NCI-H1105 (cell line): Measurements from ENCODE around the gene SCNN1A.
"Not testable (repeated sequence)": the region's sequence is repeated elsewhere in the genome, so short reads cannot be mapped to it uniquely, and the experiment has no call there.

Source experiments
- DNase-seq: peaks from one replicate; lab custom pipeline; 2025; lab: John Stamatoyannopoulos, UW

Gene SCNN1A

DNA sequence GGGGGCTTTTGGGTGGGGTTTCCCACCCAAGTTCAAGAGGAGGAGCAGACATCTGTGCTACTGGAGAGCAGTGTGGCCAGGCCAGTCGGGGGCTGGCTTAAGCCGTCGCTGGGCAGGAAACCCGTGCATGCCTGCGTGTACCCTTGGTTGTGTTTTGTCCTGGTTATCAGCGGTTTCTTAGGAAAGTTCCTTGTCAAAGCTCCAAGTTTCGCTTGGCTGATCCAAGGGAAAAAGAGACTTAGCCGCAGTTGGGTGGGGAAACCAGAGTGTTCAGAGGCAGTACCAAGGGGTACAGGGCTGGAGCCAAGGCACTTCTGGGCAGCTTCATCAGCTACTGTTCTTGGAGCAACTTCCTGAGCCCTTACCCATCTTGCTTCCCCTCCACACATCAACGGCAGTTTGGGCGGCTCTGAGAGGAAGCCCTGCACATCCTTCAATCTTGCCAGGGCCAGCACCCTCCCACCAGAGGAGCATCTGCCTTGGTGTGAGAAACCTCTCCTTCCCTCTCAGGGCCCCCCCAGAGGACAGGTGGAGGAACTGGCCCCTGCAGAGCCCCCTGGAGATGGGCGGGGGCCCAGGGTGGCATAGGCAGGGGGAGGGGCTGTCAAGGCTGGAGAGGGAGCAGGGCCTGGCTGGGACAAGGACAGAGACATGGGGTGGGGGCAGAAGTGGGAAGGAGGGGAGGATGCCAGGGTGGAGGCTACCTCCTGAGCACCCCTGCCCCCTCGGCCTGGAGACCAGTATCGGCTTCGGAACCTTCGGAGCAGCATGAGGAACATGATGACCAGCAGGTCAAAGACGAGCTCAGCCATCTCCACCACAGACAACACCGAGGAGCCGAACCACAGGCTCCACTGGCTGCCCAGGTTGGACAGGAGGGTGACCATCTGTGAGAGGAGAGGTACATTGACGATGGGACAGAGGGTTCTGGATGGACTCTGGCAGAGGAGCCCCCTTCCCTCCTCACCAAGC lies 27.7 kb downstream of the SCNN1A start:
- no peak for DNase-seq

DNA sequence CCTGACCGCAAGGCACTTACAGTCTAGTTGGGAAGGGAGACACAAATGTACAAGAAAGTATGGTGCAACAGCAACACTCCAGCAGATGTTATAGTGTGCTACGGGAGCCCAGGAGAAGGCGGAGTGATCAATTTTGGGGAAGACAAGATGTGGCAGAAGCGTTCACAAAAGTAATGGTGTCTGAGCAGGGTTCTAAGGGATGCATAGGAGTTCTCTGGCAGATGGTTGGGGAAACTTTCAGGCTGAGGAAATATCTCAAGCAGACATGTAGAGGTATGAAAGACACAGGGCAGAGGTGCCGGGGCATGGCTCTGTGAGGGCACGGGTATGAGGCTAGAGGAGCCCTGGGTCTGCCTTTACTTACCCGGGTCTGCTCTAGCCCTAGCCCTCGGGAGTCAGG lies 28.4 kb downstream of the SCNN1A start:
- DNase-seq: no peak

DNA sequence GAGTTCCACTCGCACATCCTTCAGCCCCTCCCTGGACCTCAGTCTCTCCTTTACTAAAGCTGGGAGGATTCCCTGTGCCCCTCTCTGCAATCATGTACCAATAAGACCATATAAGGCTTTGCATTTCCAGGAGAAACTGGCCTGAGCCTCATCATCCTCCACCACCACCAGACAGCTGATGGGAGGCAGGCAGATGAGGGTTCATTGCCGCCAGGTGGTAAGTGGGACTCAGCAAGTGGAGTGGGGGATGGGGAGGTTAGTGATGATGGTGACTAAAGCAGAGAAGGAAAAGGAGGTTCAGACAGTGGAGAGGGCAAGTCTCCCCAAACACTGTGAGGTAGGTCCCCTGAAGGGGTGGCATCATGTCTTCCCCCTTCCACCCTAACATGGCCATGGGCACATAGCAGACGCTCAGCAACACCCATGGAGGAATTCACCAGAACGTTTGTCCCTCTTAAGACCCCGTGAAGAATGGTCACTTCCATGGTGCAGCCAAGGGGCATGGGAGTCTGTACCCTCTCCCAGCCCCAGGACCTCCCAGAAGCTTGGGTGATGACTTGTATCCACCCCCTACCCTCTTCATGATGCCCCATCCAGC lies 29.0 kb downstream of the SCNN1A start:
- DNase-seq: no peak

DNA sequence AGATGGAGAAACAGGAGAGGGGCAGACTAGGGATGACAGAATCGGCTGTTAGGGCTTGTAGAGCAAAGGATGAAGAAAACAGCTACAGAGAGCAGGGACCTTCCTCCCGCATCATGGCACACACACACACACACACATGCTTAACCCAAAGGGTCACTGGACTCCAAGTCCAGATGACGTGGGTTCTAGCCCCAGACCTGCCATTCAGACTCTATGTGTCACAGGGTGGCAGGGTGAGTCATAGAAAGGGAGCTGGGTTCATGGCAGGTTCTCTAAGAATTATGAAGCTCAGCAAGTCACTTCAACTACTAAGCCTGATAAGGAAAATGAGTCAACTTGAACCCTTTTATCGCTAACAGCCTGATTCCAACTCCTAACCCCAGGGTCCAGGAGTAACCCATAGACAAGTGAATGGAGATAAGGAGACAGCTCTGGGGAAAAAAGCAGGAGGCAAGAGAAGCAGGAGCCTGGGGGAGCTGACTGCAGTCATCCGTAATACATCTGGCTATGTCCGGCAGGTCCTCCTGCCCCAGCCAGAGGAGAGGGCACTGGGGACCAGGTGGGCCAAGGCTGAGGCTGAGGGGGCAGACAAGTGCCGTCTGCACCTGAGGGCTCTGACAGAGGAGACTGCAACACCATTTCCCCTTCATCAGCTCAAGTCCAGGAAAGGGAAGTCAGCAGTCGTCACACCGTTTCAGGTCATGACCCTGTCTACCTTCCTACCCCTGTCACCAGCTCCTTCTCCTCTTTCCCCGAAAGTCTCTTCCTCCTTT lies 29.9 kb downstream of the SCNN1A start:
- no peak for DNase-seq

DNA sequence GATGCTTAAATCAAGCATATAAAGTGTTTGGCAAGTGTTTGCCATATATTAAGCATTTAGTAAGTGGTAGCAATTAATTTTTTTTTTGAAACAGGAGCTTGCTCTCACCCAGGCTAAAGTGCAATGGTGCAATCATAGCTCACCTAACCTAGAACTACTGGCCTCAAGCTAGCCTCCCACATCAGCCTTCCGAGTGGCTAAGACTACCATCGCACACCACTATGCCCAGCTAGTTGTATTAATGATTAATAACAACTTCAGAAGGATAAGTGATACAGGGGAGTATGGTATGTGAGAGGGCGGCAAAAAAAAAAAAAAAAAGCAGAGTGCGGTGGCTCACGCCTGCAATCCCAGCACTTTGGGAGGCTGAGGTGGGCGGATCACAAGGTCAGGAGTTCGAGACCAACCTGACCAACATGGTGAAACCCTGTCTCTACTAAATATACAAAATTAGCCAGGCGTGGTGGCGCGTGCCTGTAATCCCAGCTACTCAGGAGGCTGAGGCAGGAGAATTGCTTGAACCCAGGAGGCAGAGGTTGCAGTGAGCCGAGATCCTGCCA lies 31.2 kb downstream of the SCNN1A start:
- not testable (repeated sequence) for DNase-seq

DNA sequence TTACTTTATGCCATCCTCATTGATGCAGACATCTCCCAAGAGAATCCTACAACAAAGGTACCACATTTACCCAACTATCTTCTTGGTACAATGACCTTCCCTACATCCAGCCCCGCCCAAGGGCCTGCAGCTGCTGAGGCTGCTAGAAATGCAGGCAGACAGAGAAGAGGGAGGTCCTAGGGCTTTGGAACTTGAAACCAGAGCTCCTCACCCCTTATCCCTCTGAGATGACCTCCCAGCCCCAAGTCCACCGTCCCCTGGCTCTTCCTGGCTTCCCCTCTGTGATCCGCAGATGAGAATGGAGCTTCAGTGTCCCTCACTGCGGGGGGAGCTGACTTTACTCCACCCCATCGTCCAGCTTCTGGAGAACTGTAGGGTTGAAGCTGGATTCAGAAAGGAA lies 31.8 kb downstream of the SCNN1A start:
- DNase-seq: no peak

DNA sequence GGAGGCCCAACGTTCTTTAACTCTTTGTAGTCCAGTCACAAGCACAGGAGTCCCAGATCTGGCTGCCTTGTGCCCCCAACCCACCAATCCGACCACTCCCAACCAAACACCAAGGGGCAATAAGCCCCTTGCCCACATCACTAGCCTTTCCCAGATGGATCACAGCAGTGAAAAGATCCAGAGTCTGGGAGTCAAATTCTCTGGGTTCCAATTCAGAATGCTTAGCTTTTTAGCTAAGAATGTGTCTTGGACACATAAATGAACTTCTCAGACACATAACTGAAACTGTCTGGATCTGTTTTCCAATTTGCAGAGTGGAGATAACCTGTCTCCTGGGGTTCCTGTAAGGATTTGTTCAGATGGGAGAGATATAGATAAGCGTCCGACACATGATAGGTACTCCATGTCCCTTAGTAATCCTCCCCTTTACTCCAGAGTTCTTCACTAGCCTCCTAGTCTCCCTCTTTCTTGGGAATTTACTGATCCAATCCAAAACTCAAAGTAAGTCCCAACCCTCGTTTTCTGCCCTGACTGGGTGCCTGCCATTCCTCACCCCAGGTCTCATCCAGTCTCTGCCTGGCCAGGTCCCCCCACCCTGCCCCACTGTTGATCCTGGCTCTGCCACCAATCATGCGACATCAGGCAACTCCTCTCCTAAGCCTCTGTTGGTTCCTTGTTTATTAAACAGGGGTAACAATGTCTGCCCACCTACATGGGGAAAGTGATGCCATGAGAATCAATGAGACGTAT lies 33.0 kb downstream of the SCNN1A start:
- no peak for DNase-seq

DNA sequence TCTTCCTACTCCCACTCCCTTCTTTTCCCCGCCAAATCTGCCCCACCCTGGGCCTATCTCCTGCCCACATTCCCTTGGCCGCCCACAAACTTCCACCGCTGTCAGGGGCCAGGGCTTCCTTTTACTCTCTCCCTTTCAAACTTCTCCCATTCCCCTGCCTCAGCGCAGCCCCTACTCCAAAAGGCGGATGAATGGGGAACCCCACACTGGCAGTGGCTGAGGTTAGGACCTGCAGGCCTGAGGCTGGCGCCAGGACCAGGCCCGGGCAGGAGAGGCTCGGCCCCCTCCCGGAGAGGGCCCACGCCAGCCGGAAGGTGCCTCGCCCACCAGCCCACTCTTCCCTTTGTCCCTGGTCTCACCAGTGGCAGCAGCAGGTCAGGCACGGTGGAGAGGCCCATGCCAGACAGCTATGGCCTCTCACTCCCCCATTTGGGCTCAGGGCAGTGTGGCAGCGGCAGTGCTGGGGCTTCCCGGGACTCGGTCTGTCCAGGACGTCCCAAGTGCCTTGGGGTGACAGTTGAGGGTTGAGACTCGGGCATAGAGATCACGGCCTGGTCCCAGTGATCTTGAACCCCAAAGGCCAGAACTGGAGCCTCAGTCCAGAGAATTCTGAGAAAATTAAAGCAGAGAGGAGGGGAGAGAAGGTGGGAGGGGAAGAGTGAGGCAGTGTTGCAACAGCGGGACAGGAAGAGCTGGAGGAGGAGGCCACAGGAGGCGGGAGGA lies 33.8 kb downstream of the SCNN1A start, which contains the start of gene TNFRSF1A:
TNFRSF1A (minus strand) TSS at position 660 of the 723 bp plus-strand sequence; CDS start at position 398, 262 bp downstream.
- DNase-seq: no peak

DNA sequence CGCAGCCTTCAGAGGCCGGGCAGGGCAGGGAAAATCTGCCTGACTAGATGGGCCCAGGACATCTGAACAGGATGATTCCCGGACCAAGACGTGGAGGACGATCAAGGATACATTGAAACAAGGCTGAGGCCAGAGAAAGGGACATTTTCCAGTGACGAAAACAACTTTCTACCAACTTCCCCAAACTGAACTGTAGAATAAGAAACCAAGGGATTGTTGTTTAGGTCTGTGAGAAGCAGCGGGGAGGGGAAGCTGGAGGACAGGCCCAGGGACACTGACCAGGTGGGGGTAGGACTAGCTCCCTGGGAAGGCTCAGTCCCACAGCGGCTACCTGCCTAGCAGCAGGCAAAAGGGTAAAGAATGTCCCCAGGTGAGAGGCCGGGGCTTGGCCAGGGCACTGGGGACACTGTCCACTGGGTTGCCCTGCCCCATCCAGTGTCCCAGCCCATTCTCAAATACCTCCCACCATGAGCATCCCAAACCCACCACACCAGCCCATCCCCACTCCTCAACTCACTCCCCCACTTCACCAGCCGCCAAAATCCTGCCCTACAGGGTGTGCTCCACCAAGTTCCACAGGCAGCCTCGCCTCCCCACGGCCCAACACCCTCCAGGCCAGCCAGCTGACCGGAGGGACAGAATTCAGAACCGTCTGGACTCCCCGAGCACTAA lies 34.5 kb downstream of the SCNN1A start:
- no peak for DNase-seq

DNA sequence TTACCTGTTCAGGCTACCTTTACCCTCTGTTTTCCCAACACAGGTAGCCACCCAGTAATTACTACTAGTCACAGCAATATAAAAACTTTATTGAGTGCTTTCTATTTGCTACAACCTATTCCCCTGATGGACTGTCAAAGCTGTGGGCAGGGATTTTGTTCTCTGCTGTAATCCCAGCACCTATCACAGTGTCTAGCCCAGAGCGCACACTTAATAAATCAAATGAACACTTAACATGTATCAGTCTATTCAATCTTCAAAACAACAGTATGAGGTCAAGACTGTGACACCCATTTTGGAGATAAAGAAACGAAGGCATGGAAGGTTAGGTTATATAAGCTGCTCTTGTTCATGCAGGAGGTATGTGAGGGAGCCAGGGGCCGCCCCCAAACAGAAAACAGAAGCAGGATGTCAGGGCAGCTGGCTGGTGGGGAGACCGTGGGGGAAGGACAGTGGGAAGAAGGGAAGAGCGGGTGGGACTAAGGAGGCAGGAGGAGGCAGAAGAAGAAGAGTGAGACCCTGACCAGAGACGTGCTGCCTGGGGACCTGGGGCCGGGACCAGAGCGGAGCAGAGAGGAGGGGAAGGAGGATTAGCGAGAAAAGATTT lies 35.2 kb downstream of the SCNN1A start:
- no peak for DNase-seq

DNA sequence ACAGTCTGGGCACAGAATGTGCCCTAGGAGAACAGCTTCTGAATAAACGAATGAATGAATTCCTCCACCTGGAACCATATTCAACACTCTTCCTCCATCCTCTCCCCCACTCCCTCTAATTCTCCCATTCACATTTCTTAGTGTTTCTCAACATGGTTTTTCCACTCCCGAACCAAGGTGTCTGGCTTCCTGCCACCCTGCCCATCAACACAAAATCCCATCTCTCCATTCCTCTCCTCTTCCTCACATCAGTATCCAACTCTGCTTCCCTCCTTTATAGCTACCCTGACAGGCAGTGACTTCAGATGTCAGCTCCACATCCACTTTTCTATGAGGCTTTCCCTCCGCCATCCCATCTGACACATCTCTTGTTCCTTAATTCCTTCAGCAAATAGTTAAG lies 36.4 kb downstream of the SCNN1A start:
- DNase-seq: no peak

DNA sequence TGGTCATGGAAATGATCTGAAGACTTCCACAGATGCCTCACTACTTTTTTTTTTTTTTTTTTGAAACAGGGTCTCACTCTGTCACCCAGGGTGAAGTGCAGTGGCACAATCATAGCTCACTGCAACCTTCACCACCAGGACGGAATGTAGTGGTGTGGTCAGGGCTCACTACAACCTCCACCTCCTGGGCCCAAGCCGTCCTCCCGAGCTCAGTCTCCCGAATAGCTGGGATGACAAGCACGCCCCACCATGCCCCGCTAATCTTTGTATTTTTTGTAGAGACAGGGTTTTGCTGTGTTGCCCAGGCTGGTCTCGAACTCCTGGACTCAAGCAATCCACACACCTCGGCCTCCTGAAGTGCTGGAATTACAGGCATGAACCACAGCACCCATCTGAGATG lies 36.8 kb downstream of the SCNN1A start:
- not testable (repeated sequence) for DNase-seq

DNA sequence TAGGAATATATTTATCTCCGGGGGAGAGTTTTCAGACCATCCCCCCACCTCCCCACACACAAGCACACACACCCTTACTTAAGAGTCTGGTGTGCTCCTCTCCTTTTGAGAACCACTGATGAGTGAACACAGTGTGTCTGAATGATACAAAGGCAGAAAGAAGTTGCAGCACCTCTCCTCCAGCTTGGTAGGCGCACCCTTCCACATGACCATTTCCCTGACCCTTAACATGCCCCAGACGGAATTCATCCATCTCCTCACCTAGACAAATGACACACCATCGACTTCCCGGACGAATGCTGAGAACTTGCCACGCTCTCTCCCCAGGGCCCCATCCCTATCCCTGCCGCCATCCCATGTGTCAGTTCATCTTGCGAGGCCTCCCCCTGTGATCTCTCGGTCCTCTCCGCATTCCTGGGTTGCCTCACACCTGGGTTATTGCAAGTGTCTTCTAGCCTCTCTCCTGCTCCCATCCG lies 37.4 kb downstream of the SCNN1A start:
- no peak for DNase-seq

DNA sequence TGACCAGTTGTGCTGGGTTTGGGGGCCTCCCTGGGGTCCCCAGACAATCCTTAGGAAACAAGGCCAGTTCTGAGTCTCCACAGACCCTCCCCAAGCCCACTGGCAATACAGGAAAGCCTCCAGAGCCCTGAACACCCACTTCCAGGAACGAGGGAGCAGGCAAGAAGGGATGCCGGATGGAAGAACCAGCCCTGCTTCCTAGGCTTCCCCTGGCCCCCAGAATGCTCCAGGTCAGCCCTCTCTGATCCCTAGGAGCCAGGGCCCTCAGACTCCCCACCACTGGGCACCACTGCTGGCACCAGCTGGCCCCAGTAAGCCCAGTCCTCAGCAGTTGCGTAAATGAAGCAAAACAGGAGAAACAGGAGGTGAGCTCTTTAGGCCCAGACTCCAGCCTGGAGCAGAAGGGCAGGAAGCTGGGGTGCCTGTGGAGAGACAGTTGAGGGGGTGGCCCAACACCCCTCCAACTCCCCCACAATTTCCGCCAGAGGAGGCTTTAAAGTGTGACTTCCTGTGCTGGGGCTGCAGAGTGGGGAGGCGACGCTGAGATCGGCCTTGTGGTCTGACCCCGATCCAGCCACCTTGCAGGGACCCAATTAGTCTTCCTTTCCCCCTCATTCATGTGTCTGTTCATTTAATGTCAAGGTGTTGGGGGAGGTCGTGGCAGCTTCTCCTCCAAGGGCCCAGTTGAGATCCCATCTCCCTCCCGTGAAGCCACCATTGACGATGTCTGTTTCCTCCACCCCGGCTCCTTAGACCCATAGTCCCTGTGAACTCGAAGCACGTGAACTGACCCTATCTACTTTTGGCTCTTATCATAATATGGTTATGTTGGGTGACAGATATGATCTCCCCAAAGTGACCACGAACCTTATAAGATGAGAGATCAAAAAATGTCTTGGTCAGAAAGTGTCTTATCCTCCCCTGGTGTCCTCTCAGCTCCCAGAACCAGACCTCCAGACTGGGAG lies 38.2 kb downstream of the SCNN1A start:
- no peak for DNase-seq

DNA sequence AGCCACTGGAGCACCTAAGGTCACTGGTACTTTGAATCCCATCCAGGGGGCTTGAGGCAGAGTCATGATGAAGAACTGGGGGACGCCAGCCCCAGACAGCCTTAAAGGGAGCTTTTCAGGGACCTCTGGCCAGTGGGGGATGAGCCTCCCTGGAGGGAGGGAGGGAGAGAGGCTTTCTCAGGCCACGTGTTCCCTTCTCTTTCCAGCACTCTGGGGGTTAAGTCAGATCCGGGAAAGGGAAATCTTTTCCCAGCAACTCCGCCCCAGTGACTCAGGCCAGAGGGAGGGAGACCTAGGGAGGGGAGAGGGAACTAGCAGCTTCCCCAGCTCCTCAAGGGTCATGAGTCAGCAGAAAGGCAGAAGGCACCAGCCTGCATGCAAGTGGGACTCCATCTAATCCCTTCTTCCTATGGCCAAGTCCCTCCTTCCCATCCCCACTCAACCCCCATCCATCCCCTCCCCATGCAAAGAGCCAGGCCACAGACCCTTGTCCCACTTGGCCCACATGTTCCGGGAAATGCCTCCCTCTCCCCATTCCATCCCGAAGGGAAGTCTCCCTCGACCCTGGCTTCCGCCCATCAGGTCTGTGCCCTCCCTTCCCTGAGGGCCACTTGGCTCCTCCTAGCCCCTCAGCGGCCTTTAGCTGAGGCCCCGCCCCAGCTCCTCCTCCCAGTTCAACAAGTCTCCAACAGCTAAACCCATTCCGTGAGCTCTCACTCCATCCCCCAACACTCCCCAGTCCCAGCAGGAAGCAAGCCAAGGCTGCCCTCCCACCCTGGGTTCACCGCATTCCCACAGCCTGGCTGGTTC lies 39.1 kb downstream of the SCNN1A start:
- no peak for DNase-seq

DNA sequence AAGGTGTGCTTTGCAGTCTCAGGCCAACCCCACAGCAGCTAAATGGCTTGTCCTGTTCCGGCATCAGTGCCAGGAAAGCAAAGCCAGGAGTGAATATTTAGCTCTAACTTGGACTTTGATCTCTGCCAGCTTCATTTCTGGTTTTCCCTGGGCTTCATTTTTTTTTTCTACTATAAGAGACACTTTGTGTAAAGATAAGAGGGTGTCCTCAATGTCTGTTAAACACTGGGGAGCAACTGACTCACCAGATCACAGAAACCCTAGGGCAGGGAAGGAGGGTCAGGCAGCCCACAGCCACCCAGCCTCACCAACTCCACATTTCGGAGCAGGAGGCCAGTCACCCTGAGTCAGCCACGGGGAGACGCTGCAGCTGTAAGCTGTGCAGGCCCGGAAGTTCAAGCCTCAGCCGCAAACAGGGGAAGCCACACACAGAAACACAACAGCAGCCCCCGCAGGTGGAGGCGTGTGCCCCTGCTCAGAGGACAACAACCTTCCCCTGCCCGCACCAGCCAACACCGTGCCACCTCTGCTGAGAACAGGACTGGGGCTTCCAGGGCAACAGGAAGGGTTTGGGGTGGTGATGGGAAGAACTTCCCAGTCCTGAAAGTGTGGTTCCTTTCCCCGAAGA lies 39.8 kb downstream of the SCNN1A start:
- DNase-seq: no peak

DNA sequence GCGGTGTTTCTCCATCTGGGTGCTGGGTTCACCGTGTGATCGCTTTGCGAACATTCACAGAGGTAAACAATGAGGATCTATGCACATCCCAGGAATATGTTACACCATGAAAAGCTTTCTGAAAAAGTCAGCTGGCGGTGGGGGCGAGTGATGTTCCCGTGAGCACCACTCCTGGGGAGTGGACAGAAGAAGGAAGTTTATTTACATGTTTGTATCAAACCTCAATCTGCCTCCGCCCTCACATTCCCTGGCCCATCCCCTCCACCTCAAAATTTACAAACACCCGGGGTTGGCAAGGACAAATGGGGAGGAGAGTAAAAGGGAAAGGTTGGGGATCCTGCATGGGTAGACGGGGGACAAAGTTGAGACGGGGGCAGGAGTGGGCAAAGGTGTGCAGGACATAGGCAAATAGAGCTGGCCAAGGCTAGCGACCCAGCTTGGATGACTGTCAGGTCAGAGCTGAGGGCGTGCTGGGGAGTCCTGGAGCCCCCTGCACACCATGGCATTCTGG lies 40.4 kb downstream of the SCNN1A start:
- no peak for DNase-seq
